ENCODE measurements around the gene RPS2.
A peak's percentile ranks its signal among the peaks of the same experiment; 100 is the strongest.
"Not testable (repeated sequence)": the region's sequence is repeated elsewhere in the genome, so short reads cannot be mapped to it uniquely, and the experiment has no call there.

The RPS2 gene

GRCh38 chr16:1922357-1922756, 42.3 kb downstream of the RPS2 start:
- DNase-seq = no peak
- no peak for TF ChIP-seq POLR2A (IDR thresholded peaks at IDR 0.05; ENCODE audit: low read length)
- no peak for TF ChIP-seq GATA1 (IDR thresholded peaks at IDR 0.05; ENCODE audit: low read depth, low read length)

GRCh38 chr16:1920727-1921171, 43.9 kb downstream of the RPS2 start:
- peak; percentile 24 to 47 for DNase-seq
- TF ChIP-seq GATA1 (IDR thresholded peaks at IDR 0.05; ENCODE audit: low read depth, low read length) (no peak), POLR2A (IDR thresholded peaks at IDR 0.05; ENCODE audit: low read length) (no peak)

GRCh38 chr16:1920122-1920521, 44.5 kb downstream of the RPS2 start:
- DNase-seq = not testable (repeated sequence)

GRCh38 chr16:1919327-1919998, 45.2 kb downstream of the RPS2 start:
- no peak for DNase-seq
- TF ChIP-seq GATA1 (IDR thresholded peaks at IDR 0.05; ENCODE audit: low read depth, low read length) (no peak), POLR2A (IDR thresholded peaks at IDR 0.05; ENCODE audit: low read length) (no peak)

GRCh38 chr16:1918351-1919326, 46.0 kb downstream of the RPS2 start, which contains the start of gene HS3ST6:
Gene HS3ST6 (minus strand): TSS chr16:1918415. CDS start chr16:1918323, 92 bp downstream.
- no peak for TF ChIP-seq GATA1 (IDR thresholded peaks at IDR 0.05; ENCODE audit: low read depth, low read length)
- no peak for TF ChIP-seq POLR2A (IDR thresholded peaks at IDR 0.05; ENCODE audit: low read length)
- no peak for DNase-seq

- no peak for DNase-seq
- no peak for TF ChIP-seq GATA1 (IDR thresholded peaks at IDR 0.05; ENCODE audit: low read depth, low read length)
- no peak for TF ChIP-seq POLR2A (IDR thresholded peaks at IDR 0.05; ENCODE audit: low read length)
These were observed 46.8 kb downstream of the RPS2 start for GRCh38 chr16:1917665-1918350.

- no peak for DNase-seq
These were observed 47.5 kb downstream of the RPS2 start for GRCh38 chr16:1917056-1917664.

GRCh38 chr16:1916640-1916990, 48.0 kb downstream of the RPS2 start:
- TF ChIP-seq GATA1 (IDR thresholded peaks at IDR 0.05; ENCODE audit: low read depth, low read length) (no peak), POLR2A (IDR thresholded peaks at IDR 0.05; ENCODE audit: low read length) (no peak)
- DNase-seq = no peak

More at GRCh38 chr16:1917056-1917664, 47.5 kb downstream of the RPS2 start:
- TF ChIP-seq POLR2A (IDR thresholded peaks at IDR 0.05; ENCODE audit: low read length) = no peak
- TF ChIP-seq GATA1 (IDR thresholded peaks at IDR 0.05; ENCODE audit: low read depth, low read length) = no peak

GRCh38 chr16:1915732-1916639, 48.6 kb downstream of the RPS2 start:
- no peak for DNase-seq
- no peak for TF ChIP-seq GATA1 (IDR thresholded peaks at IDR 0.05; ENCODE audit: low read depth, low read length)
- TF ChIP-seq POLR2A (IDR thresholded peaks at IDR 0.05; ENCODE audit: low read length) = no peak

GRCh38 chr16:1914988-1915387, 49.6 kb downstream of the RPS2 start:
- DNase-seq = no peak
- TF ChIP-seq POLR2A (IDR thresholded peaks at IDR 0.05; ENCODE audit: low read length) = no peak
- no peak for TF ChIP-seq GATA1 (IDR thresholded peaks at IDR 0.05; ENCODE audit: low read depth, low read length)

GRCh38 chr16:1914084-1914608, 50.5 kb downstream of the RPS2 start:
- no peak for DNase-seq
- TF ChIP-seq POLR2A (IDR thresholded peaks at IDR 0.05; ENCODE audit: low read length) (no peak), GATA1 (IDR thresholded peaks at IDR 0.05; ENCODE audit: low read depth, low read length) (no peak)

- no peak for TF ChIP-seq POLR2A (IDR thresholded peaks at IDR 0.05; ENCODE audit: low read length)
- no peak for TF ChIP-seq GATA1 (IDR thresholded peaks at IDR 0.05; ENCODE audit: low read depth, low read length)
- DNase-seq = no peak
These were observed 51.1 kb downstream of the RPS2 start for GRCh38 chr16:1913327-1914083.

Measured in erythroblast (primary cell).